Hepatocyte (in vitro differentiated cells): ENCODE data around the gene AP3M1. TPM values are rescaled to one million over a fixed set of nuclear protein-coding genes. Genes with fewer than 3 reads are reported as not detected.

Source experiments
- DNase-seq: peaks from one replicate; pipeline ENCODE4 v3.0.0-alpha.2; 2016; ENCODE audit warnings: low spot score
- H2AFZ ChIP-seq: fragments of 200-600 bp; sonication (generic); 2 replicates; pipeline ENCODE4 v1.6.0; 2016; ENCODE audit warnings: antibody characterized with exemption, mild to moderate bottlenecking
- H3K27ac ChIP-seq: fragments of 200-600 bp; sonication (generic); 2 replicates; pipeline ENCODE4 v1.5.1; 2016; ENCODE audit warnings: mild to moderate bottlenecking
- H3K27me3 ChIP-seq: fragments of 200-600 bp; sonication (generic); 2 replicates; pipeline ENCODE4 v1.6.1; 2016
- H3K36me3 ChIP-seq: fragments of 200-600 bp; sonication (generic); replicated peaks from 2 replicates; pipeline ENCODE4 v1.5.1; 2016; ENCODE audit warnings: low read depth; ENCODE audit not compliant: insufficient read depth
- H3K4me1 ChIP-seq: fragments of 200-600 bp; sonication (generic); 2 replicates; pipeline ENCODE4 v1.5.1; 2016; ENCODE audit warnings: mild to moderate bottlenecking, moderate library complexity; ENCODE audit not compliant: insufficient read depth
- H3K4me2 ChIP-seq: fragments of 200-600 bp; sonication (generic); 2 replicates; pipeline ENCODE4 v1.6.0; 2016
- H3K4me3 ChIP-seq: fragments of 200-600 bp; sonication (generic); 2 replicates; pipeline ENCODE4 v1.5.1; 2016; ENCODE audit warnings: mild to moderate bottlenecking
- H3K79me2 ChIP-seq: fragments of 200-600 bp; sonication (generic); 2 replicates; pipeline ENCODE4 v1.6.0; 2017; ENCODE audit warnings: mild to moderate bottlenecking
- H3K9me2 ChIP-seq: fragments of 200-600 bp; sonication (generic); replicated peaks from 2 replicates; pipeline ENCODE4 v1.6.0; 2017; ENCODE audit warnings: mild to moderate bottlenecking; ENCODE audit not compliant: insufficient read depth
- H3K9me3 ChIP-seq: fragments of 200-600 bp; sonication (generic); 2 replicates; pipeline ENCODE4 v1.5.1; 2016; ENCODE audit warnings: low read depth, mild to moderate bottlenecking
- H4K20me1 ChIP-seq: fragments of 200-600 bp; sonication (generic); 2 replicates; pipeline ENCODE4 v1.6.0; 2016; ENCODE audit warnings: mild to moderate bottlenecking; ENCODE audit not compliant: insufficient read depth, poor library complexity, severe bottlenecking
- CTCF ChIP-seq: fragments of 200-600 bp; sonication (generic); IDR thresholded peaks from 2 replicates; pipeline ENCODE4 v1.5.1; 2016; ENCODE audit warnings: antibody characterized with exemption, mild to moderate bottlenecking; ENCODE audit not compliant: poor library complexity
- EZH2 ChIP-seq: fragments of 200-600 bp; sonication (generic); IDR thresholded peaks from 2 replicates; pipeline ENCODE4 v1.6.1; 2016; ENCODE audit warnings: antibody characterized with exemption, mild to moderate bottlenecking, borderline replicate concordance
- EZH2phosphoT487 ChIP-seq: fragments of 200-600 bp; sonication (generic); IDR thresholded peaks from one replicate; pipeline ENCODE4 v1.6.1; 2018; ENCODE audit warnings: antibody characterized with exemption, mild to moderate bottlenecking, low read depth, moderate library complexity; ENCODE audit not compliant: unreplicated experiment, severe bottlenecking
- WGBS: methylation state at CpG from one replicate; pipeline ENCODE4 v1.1.6; 2016; ENCODE audit warnings: low lambda C conversion rate; ENCODE audit errors: missing lambda C conversion rate; 5-methylcytosine and 5-hydroxymethylcytosine counted together
- polyA plus RNA-seq: library from polyadenylated mRNA; unstranded; fragments of >200 nt; fragmentation: Nextera tagmentation; extraction: Ambion mirVana; gene quantifications from 2 replicates; pipeline ENCODE4 v1.2.1, GENCODE V29; 2016
- total RNA-seq: library from RNA; depleted of rRNA; stranded (reverse); fragments of >200 nt; gene quantifications from 2 replicates; pipeline ENCODE4 v1.2.3, GENCODE V29; 2014

AP3M1 gene
- total and polyA plus RNA-seq, 2 experiments from 2014 or later = 28.2 to 35.0 TPM

DNA sequence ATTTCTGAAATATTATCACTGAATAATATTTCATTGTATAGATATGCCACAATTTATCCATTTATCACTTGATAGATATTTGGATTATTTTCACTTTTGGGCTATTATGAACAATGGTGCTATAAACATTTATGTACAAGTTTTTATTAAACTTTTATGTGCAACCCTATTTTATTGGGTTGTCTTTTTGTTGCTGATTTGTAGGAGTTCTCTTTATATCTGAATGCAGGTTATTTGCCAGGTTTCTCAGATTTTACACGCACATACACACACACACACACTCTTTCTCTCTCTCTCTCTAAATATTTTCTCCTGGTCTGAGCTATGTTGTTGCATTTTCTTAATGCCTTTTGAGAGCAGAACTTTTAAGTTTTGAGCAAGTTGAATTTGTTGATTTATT lies 36.6 kb upstream of the AP3M1 start:
- Histone ChIP-seq H3K79me2 (peaks cover 85% of the 10 kb centered on the region), H3K9me2 (no peaks in the 10 kb centered on the region), H3K36me3 (no peaks in the 10 kb centered on the region), H3K4me3 (no peak overlapping the region), H2AFZ (no peak overlapping the region), H3K4me2 (no peak overlapping the region), H3K4me1 (peaks cover 6% of the 10 kb centered on the region), H3K9me3 (no peaks in the 10 kb centered on the region), H4K20me1 (no peaks in the 10 kb centered on the region), H3K27me3 (no peaks in the 10 kb centered on the region), H3K27ac (no peak overlapping the region)
- DNase-seq = no peak
- 82% methylated on average over 1 of the region's 1 CpG for WGBS
- no peak for TF ChIP-seq EZH2
- no peak for TF ChIP-seq EZH2phosphoT487
- no peak for TF ChIP-seq CTCF

DNA sequence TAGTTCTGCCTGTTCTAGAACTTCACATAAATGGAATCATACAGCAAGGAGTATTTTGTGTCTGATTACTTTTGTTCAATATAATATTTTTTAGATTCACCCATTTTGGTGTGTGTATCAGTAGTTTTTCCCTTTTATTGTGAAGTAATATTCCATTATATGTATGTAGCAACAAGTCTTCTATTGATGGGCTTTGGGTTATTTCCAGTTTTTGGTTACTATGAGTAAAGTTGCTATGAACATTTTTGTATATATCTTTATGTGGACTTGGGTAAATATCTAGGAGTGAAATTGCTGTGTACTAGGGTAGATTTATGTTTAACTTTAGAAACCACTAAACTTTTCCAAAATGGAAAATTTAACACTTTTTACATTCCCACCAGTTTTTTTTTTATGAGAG lies 36.0 kb upstream of the AP3M1 start:
- Histone ChIP-seq H3K9me3 (no peaks in the 10 kb centered on the region), H3K4me2 (no peak overlapping the region), H2AFZ (no peak overlapping the region), H3K36me3 (no peaks in the 10 kb centered on the region), H3K4me1 (peaks cover 6% of the 10 kb centered on the region), H3K27ac (no peak overlapping the region), H4K20me1 (no peaks in the 10 kb centered on the region), H3K79me2 (peaks cover 85% of the 10 kb centered on the region), H3K9me2 (no peaks in the 10 kb centered on the region), H3K4me3 (no peak overlapping the region), H3K27me3 (no peaks in the 10 kb centered on the region)
- DNase-seq = no peak
- no peak for TF ChIP-seq CTCF
- no peak for TF ChIP-seq EZH2phosphoT487
- TF ChIP-seq EZH2 = no peak

GRCh38 chr10:74179111-74179710 lies 28.6 kb upstream of the AP3M1 start:
- H3K9me3 ChIP-seq = no peaks in the 10 kb centered on the region
- TF ChIP-seq CTCF (no peak), EZH2 (no peak), EZH2phosphoT487 (no peak)
- no peaks in the 10 kb centered on the region for H3K36me3 ChIP-seq
- H3K27ac ChIP-seq = no peak overlapping the region
- peaks cover 14% of the 10 kb centered on the region for H3K4me1 ChIP-seq
- no peaks in the 10 kb centered on the region for H3K9me2 ChIP-seq
- H3K27me3 ChIP-seq = no peaks in the 10 kb centered on the region
- H3K4me2 ChIP-seq = peak overlapping the region; percentile 85
- H3K79me2 ChIP-seq = peaks cover 64% of the 10 kb centered on the region
- H2AFZ ChIP-seq = no peak overlapping the region
- no peak for DNase-seq
- WGBS = 96% methylated on average over 2 of the region's 2 CpGs
- no peaks in the 10 kb centered on the region for H4K20me1 ChIP-seq
- H3K4me3 ChIP-seq = no peak overlapping the region
